ENCODE results near the gene VOPP1.

- TF ChIP-seq POLR2A (IDR thresholded peaks at IDR 0.05): no peak
- no peak for TF ChIP-seq CTCF (IDR thresholded peaks at IDR 0.05)
Observed at GRCh38 chr7:55499591-55499990, 72.7 kb downstream of the VOPP1 start.
